DOHH2 (cell line): Measurements from ENCODE around the gene MAP7D2.

Experiments
- H3F3A ChIP-seq: fragments of 200-600 bp; sonication (generic), shearing (Covaris generic); 2 replicates; pipeline ENCODE4 v1.6.0; 2016; ENCODE audit warnings: antibody characterized with exemption, mild to moderate bottlenecking; ENCODE audit not compliant: control insufficient read depth, insufficient read depth
- H3K27ac ChIP-seq: fragments of 200-600 bp; sonication (generic); 2 replicates; pipeline ENCODE4 v1.5.1; 2014; ENCODE audit warnings: low read depth, mild to moderate bottlenecking, low read length, moderate library complexity
- H3K27me3 ChIP-seq: fragments of 200-600 bp; sonication (generic); 2 replicates; pipeline ENCODE4 v1.6.1; 2014; ENCODE audit warnings: mild to moderate bottlenecking, low read length, mixed read lengths; ENCODE audit not compliant: control insufficient read depth
- H3K36me3 ChIP-seq: fragments of 200-600 bp; sonication (generic); 2 replicates; pipeline ENCODE4 v1.6.1; 2014; ENCODE audit warnings: mild to moderate bottlenecking, low read length, moderate library complexity, mixed read lengths; ENCODE audit not compliant: control insufficient read depth
- H3K4me1 ChIP-seq: fragments of 200-600 bp; sonication (generic); 2 replicates; pipeline ENCODE4 v1.6.1; 2014; ENCODE audit warnings: mild to moderate bottlenecking, low read length, mixed read lengths; ENCODE audit not compliant: control insufficient read depth
- H3K4me2 ChIP-seq: fragments of 200-600 bp; sonication (generic); 2 replicates; pipeline ENCODE4 v1.6.0; 2014; ENCODE audit warnings: mild to moderate bottlenecking, low read length, moderate library complexity
- H3K4me3 ChIP-seq: fragments of 200-600 bp; sonication (generic); 2 replicates; pipeline ENCODE4 v1.5.1; 2014; ENCODE audit warnings: mild to moderate bottlenecking, low read length, mixed read lengths
- H3K79me2 ChIP-seq: fragments of 200-600 bp; sonication (generic); 2 replicates; pipeline ENCODE4 v1.6.1; 2014; ENCODE audit warnings: mild to moderate bottlenecking, low read length, mixed read lengths; ENCODE audit not compliant: control insufficient read depth
- H3K9me2 ChIP-seq: fragments of 200-600 bp; sonication (generic); replicated peaks from 2 replicates; pipeline ENCODE4 v1.6.1; 2014; ENCODE audit warnings: mild to moderate bottlenecking, low read length, mixed read lengths; ENCODE audit not compliant: control insufficient read depth
- H3K9me3 ChIP-seq: fragments of 200-600 bp; sonication (generic); 2 replicates; pipeline ENCODE4 v1.6.1; 2014; ENCODE audit warnings: antibody characterized with exemption, low read length, mixed read lengths; ENCODE audit not compliant: control insufficient read depth, insufficient read depth
- H4K20me1 ChIP-seq: fragments of 200-600 bp; sonication (generic); 2 replicates; pipeline ENCODE4 v1.6.0; 2014; ENCODE audit warnings: low read depth, mild to moderate bottlenecking, antibody characterized with exemption, low read length, moderate library complexity; ENCODE audit not compliant: control insufficient read depth, insufficient read depth
- EZH2phosphoT487 ChIP-seq: fragments of 200-600 bp; sonication (generic); IDR thresholded peaks from 2 replicates; pipeline ENCODE4 v1.6.1; 2017; ENCODE audit warnings: borderline replicate concordance, mild to moderate bottlenecking, antibody characterized with exemption, low read length, moderate library complexity, mixed read lengths
- TF ChIP-seq, protein P1 (sequence below): fragments of 200-600 bp; sonication (generic); IDR thresholded peaks from one replicate; pipeline ENCODE4 v1.5.1; 2014; ENCODE audit warnings: antibody characterized with exemption, mild to moderate bottlenecking, low read depth, low read length; ENCODE audit not compliant: poor library complexity, severe bottlenecking

MAP7D2 gene

DNA sequence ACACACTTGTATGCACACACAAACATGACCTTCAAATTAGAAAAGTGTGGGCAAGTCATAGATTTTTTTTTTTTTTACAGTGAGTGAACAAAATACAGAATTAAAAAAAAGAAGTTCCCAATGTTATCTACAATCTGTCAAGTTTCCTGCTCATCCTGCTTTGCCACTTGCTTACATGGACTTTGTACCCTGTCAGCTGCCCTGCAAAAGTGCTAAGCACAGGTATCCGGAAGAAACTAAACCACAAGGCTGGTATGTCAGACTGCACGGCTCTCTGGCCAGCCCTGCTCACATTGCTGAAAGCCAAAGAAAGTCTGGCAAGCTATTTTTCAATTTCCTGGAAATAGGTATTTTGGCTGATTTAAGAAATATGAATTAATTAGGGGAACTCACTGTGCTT is 87.0 kb downstream of the MAP7D2 start:
- TF ChIP-seq, protein P1, sequence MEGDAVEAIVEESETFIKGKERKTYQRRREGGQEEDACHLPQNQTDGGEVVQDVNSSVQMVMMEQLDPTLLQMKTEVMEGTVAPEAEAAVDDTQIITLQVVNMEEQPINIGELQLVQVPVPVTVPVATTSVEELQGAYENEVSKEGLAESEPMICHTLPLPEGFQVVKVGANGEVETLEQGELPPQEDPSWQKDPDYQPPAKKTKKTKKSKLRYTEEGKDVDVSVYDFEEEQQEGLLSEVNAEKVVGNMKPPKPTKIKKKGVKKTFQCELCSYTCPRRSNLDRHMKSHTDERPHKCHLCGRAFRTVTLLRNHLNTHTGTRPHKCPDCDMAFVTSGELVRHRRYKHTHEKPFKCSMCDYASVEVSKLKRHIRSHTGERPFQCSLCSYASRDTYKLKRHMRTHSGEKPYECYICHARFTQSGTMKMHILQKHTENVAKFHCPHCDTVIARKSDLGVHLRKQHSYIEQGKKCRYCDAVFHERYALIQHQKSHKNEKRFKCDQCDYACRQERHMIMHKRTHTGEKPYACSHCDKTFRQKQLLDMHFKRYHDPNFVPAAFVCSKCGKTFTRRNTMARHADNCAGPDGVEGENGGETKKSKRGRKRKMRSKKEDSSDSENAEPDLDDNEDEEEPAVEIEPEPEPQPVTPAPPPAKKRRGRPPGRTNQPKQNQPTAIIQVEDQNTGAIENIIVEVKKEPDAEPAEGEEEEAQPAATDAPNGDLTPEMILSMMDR, result no peak
- TF ChIP-seq EZH2phosphoT487, result no peak
- H3K4me2 ChIP-seq, result no peak overlapping the region

DNA sequence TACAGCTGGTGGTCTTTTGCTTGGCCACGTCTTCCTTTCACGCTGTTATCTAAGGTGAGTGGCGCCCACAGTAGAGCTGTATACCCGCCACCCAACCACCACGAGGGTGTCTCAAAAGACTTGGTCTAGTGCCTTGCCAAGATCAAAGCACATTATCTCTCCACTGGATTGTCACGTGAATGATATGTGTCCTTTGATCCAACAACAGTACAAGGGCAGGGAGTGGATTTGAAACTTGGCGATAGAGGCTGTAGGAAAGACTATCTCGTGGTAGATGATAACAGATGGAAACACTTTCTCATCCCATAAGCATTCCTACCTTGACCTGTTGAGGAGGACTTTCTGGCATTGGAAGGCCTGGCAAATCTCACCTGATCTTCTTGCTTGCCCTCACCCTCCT is 88.1 kb downstream of the MAP7D2 start:
- H3K27me3 ChIP-seq, result no peaks in the 10 kb centered on the region
- no peaks in the 10 kb centered on the region for H3K9me3 ChIP-seq
- no peaks in the 10 kb centered on the region for H3K9me2 ChIP-seq
- H3K27ac ChIP-seq, result no peak overlapping the region
- no peak overlapping the region for H3K4me2 ChIP-seq
- no peaks in the 10 kb centered on the region for H4K20me1 ChIP-seq
- H3K79me2 ChIP-seq, result no peaks in the 10 kb centered on the region
- TF ChIP-seq, protein P1, result no peak
- TF ChIP-seq EZH2phosphoT487, result no peak
- H3F3A ChIP-seq, result no peaks in the 10 kb centered on the region
- H3K4me3 ChIP-seq, result no peak overlapping the region
- H3K4me1 ChIP-seq, result no peaks in the 10 kb centered on the region
- H3K36me3 ChIP-seq, result no peaks in the 10 kb centered on the region

More for the DNA sequence above, 87.0 kb downstream of the MAP7D2 start:
- Histone ChIP-seq H3F3A (no peaks in the 10 kb centered on the region), H3K27me3 (no peaks in the 10 kb centered on the region), H3K4me3 (no peak overlapping the region), H3K9me2 (no peaks in the 10 kb centered on the region), H3K79me2 (no peaks in the 10 kb centered on the region), H4K20me1 (no peaks in the 10 kb centered on the region), H3K27ac (no peak overlapping the region), H3K4me1 (no peaks in the 10 kb centered on the region), H3K36me3 (no peaks in the 10 kb centered on the region), H3K9me3 (no peaks in the 10 kb centered on the region)

DNA sequence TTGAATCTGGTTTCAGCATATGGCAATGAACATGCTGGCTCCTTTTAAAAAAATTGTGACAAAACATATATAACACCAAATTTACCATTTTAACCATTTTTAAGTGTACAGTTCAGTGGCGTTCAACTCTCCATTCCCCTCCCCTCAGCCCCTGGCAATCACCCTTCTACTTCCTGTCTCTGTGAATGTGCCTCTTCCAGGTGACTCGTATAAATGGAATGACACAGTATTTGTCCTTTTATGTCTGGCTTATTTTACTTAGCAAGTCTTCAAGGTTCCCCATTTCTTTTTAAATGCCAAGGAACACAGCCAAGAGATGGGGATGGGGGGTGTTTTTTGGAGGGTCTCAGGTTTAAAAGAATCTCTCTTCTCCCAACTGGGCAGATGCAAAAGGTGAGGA is 90.4 kb downstream of the MAP7D2 start:
- H3K36me3 ChIP-seq, result no peaks in the 10 kb centered on the region
- H4K20me1 ChIP-seq, result no peaks in the 10 kb centered on the region
- H3K79me2 ChIP-seq, result no peaks in the 10 kb centered on the region
- no peaks in the 10 kb centered on the region for H3K9me2 ChIP-seq
- no peaks in the 10 kb centered on the region for H3K4me1 ChIP-seq
- H3K4me3 ChIP-seq, result no peak overlapping the region
- H3K4me2 ChIP-seq, result no peak overlapping the region
- H3F3A ChIP-seq, result no peaks in the 10 kb centered on the region
- H3K9me3 ChIP-seq, result no peaks in the 10 kb centered on the region
- no peaks in the 10 kb centered on the region for H3K27me3 ChIP-seq
- TF ChIP-seq EZH2phosphoT487, result no peak
- TF ChIP-seq, protein P1, result no peak
- H3K27ac ChIP-seq, result no peak overlapping the region
